ENCODE measurements around the gene KPNA6. TPM values are rescaled to one million over a fixed set of nuclear protein-coding genes. Genes with fewer than 3 reads are reported as not detected.

KPNA6 gene
- total RNA-seq, 1 experiment from 2014 or later = 79.9 TPM

GRCh38 chr1:32178380-32179192 lies 70.7 kb downstream of the KPNA6 start:
- H3K27me3 ChIP-seq (ENCODE audit: insufficient read depth, low read length) = no peaks in the 10 kb centered on the region
- H3K4me3 ChIP-seq (replicated peaks in 1 of 2; ENCODE audit: low read depth in 1 of 2, low read length in 2 of 2) = peak overlapping the region; percentile 85 to 86
- H3K27ac ChIP-seq (ENCODE audit: low read depth, low read length) = peak overlapping the region; percentile 69
- ChIA-PET CTCF (no interaction called here), POLR2A (interaction anchor here (1.0 to 1.5 kb wide), 4 partner anchors 24 to 157 kb away, joined by 3 to 6 read pairs (median 4); partner anchors contain the start of genes MARCKSL1 and TMEM39B), RAD21 (ENCODE audit: low non-redundant PET in 1 of 2, low total read pairs in 2 of 2, uncharacterized antibody in 2 of 2, unreplicated experiment in 2 of 2) (interaction anchor here in 1 of 2 experiments (0.6 kb wide), 1 partner anchor 65 kb away, joined by 6 read pairs; no protein-coding TSS in a partner anchor)
- peak overlapping the region; percentile 72 for H2AFZ ChIP-seq (ENCODE audit: low read depth, low read length, poor library complexity, severe bottlenecking)
- H3K4me1 ChIP-seq (ENCODE audit: control insufficient read depth in 1 of 2, insufficient read depth in 2 of 2, low read length in 2 of 2) = peaks cover 15 to 32% of the 10 kb centered on the region in 2 experiments
- no peaks in the 10 kb centered on the region for H4K20me1 ChIP-seq (ENCODE audit: insufficient read depth)
- H3K9me2 ChIP-seq (ENCODE audit: insufficient read depth) = no peaks in the 10 kb centered on the region
- DNase-seq (ENCODE audit: low read depth, low spot score) (no peak), ATAC-seq (no peak)
- H3K4me2 ChIP-seq (ENCODE audit: low read length) = peak overlapping the region; percentile 95
- H3K9me3 ChIP-seq (ENCODE audit: control insufficient read depth in 1 of 2, insufficient read depth in 1 of 2, low read depth in 1 of 2, low read length in 2 of 2) = no peaks in the 10 kb centered on the region
- TF ChIP-seq EGR1 (IDR thresholded peaks at IDR 0.05; ENCODE audit: low read depth) = no peak
- no peak for TF ChIP-seq CEBPB (IDR thresholded peaks at IDR 0.05; ENCODE audit: low read depth)
- TF ChIP-seq EZH2phosphoT487 (IDR thresholded peaks at IDR 0.05; ENCODE audit: borderline replicate concordance) = no peak
- no peak for TF ChIP-seq ATF3 (IDR thresholded peaks at IDR 0.05)
- TF ChIP-seq RAD21 (IDR thresholded peaks at IDR 0.05; ENCODE audit: low read depth) = no peak
- no peak for TF ChIP-seq POLR2A (IDR thresholded peaks at IDR 0.05; ENCODE audit: borderline replicate concordance, extremely low read depth, insufficient read depth, insufficient read length)
- TF ChIP-seq POLR2AphosphoS5 (IDR thresholded peaks at IDR 0.05; ENCODE audit: low read depth, low read length) = no peak
- no peak for TF ChIP-seq ZNF274 (IDR thresholded peaks at IDR 0.05; ENCODE audit: low read depth, low read length)
- no peak for TF ChIP-seq FOSL1 (IDR thresholded peaks at IDR 0.05; ENCODE audit: low read depth)
- no peak for TF ChIP-seq CBX3 (IDR thresholded peaks at IDR 0.05; ENCODE audit: low read depth)
- no peak for TF ChIP-seq MAX (IDR thresholded peaks at IDR 0.05)
- TF ChIP-seq SP1 (IDR thresholded peaks at IDR 0.05; ENCODE audit: low read depth) = no peak
- no peak for TF ChIP-seq EZH2 (IDR thresholded peaks at IDR 0.05)
- no peak for TF ChIP-seq REST (IDR thresholded peaks at IDR 0.05; ENCODE audit: low read depth)
- no peak for TF ChIP-seq JUND (IDR thresholded peaks at IDR 0.05)
- no peak for TF ChIP-seq ZFX (IDR thresholded peaks at IDR 0.05)
- TF ChIP-seq SRF (IDR thresholded peaks at IDR 0.05; ENCODE audit: low read depth) = no peak
- no peak for TF ChIP-seq SIN3A (IDR thresholded peaks at IDR 0.05; ENCODE audit: low read depth)
- intact Hi-C loops (cut with micrococcal nuclease) = loop anchor here (5.0 kb wide), 1 partner anchor 66 kb away; no protein-coding TSS in a partner anchor
- H3K36me3 ChIP-seq (ENCODE audit: control insufficient read depth in 1 of 2, insufficient read depth in 2 of 2, low read length in 2 of 2) = peaks cover 11 to 24% of the 10 kb centered on the region in 2 experiments; a peak in 3 of 4 replicates
- H3K79me2 ChIP-seq (ENCODE audit: insufficient read depth, low read length) = peaks cover 35% of the 10 kb centered on the region
- peak overlapping the region; percentile 95 for H3K9ac ChIP-seq (ENCODE audit: low read length)
- BruUV-seq (replicated peaks) = no TSS peak
